ENCODE measurements around the gene PLAAT2. TPM values are rescaled to one million over a fixed set of nuclear protein-coding genes. Genes with fewer than 3 reads are reported as not detected.

The PLAAT2 gene
- total RNA-seq, 1 donor from 2014 or later, result not detected

Other genes starting within 250 kb of the PLAAT2 start
- gene SLC22A9, start 193.6 kb downstream of the PLAAT2 start, total RNA-seq, result not detected in 2 replicates
- gene PLAAT5, start 72.2 kb downstream of the PLAAT2 start, total RNA-seq, result not detected in 2 replicates
- gene LGALS12, start 57.3 kb downstream of the PLAAT2 start, total RNA-seq, result not detected in 2 replicates
- 7.3 and 8.5 TPM in 2 replicates for gene PLAAT4, start 26.6 kb downstream of the PLAAT2 start, total RNA-seq
- gene PLAAT3, start 51.1 kb upstream of the PLAAT2 start, total RNA-seq, result 19.0 and 20.0 TPM in 2 replicates
- gene ATL3, start 108.0 kb upstream of the PLAAT2 start, total RNA-seq, result 96.9 and 107 TPM in 2 replicates
- 109 and 117 TPM in 2 replicates for gene RTN3, start 118.1 kb upstream of the PLAAT2 start, total RNA-seq
- 32.1 and 34.3 TPM in 2 replicates for gene ZFTA, start 205.4 kb upstream of the PLAAT2 start, total RNA-seq

Data from osteocyte (in vitro differentiated cells).